NCI-H2227 (cell line): Measurements from ENCODE around the gene EYS.

Experiments used
- DNase-seq: peaks from one replicate; lab custom pipeline; 2025; ENCODE audit not compliant: unreplicated experiment; lab: John Stamatoyannopoulos, UW

The EYS gene

GRCh38 chr6:64987066-64987465, 720.0 kb downstream of the EYS start:
- no peak for DNase-seq

DNA sequence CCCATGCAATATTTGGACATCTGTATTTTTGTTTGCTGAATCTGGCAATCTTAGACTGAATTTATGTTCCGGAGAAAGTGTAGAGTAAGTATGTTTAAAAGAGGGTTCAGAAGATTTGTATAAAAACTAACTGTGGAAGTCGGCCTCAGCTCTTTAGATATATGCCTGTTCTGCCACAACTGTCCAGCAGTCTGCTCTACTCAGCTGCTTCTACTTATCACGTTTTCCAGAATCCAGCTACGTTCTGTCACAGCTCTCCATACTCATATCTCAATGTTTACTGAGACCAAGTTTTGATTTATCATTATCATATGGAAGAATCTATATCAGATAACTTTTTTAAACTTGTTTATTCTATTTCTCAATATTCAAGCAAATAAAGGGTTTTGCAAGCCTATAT, 721.3 kb downstream of the EYS start:
- no peak for DNase-seq

GRCh38 chr6:64984948-64985347, 722.1 kb downstream of the EYS start:
- DNase-seq = no peak

GRCh38 chr6:64983089-64983488, 723.9 kb downstream of the EYS start:
- DNase-seq = no peak

GRCh38 chr6:64973142-64973541, 733.9 kb downstream of the EYS start:
- no peak for DNase-seq

DNA sequence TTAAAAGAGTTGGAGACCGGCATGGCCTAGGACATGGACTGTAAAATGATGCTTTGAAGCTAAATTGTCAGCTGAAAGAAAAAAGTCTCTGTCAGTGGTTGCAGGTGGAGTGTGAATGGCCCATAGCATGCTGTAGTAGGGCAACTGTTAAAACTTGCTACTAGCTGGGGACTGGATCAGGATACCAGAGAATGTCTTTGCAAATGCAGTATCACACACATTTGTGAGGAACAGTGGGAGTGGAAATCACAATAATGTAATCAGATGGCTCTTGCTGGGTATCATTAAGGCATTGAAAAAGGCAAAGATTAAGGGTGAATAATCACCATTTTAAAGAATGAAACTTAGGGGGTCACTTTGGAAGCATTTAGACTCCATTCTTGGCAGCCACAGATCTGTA, 737.9 kb downstream of the EYS start:
- DNase-seq = no peak

GRCh38 chr6:64955435-64955848, 751.6 kb downstream of the EYS start:
- DNase-seq = no peak

GRCh38 chr6:64949257-64949656, 757.8 kb downstream of the EYS start:
- DNase-seq = no peak

DNA sequence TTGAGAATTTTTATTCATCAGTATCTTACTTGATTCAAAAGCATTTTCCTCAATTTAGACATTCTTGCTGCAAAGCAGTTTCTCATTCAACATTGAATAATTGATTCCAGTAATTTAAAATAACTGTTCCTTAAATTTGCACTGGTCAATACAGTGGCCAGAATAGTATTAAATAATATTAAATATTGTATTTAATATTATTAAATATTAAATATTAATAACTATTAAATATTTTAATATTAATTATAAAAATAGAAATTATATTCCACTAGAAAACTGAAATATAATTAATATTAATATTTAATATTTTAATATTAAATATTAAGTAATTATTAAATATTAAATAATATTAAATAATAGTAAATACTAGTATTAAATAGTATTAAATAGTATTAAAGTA, 758.8 kb downstream of the EYS start:
- no peak for DNase-seq

GRCh38 chr6:64945450-64945849, 761.6 kb downstream of the EYS start:
- no peak for DNase-seq

- no peak for DNase-seq
These were observed 774.5 kb downstream of the EYS start for GRCh38 chr6:64932486-64932885.

DNA sequence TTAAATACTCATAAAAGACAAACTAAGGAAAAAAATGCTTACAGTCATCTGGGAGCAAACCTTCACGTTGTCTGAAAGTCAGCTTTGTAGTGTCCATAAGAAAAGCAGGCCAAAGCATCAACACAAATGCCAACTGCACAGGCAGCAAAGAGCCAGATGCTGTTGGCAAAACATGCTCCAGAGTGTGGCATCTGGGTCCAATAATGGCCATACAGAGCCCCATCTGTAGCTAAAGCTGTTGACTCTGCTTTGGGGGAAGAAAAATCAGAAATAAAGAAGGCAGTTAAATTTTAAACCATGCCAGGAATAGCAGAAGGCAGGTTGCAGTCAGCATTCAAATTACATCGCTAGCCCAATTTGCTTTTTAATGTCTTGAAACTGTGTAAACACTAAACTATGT, 776.3 kb downstream of the EYS start:
- no peak for DNase-seq

- DNase-seq = no peak
These were observed 781.0 kb downstream of the EYS start for GRCh38 chr6:64926051-64926450.

DNA sequence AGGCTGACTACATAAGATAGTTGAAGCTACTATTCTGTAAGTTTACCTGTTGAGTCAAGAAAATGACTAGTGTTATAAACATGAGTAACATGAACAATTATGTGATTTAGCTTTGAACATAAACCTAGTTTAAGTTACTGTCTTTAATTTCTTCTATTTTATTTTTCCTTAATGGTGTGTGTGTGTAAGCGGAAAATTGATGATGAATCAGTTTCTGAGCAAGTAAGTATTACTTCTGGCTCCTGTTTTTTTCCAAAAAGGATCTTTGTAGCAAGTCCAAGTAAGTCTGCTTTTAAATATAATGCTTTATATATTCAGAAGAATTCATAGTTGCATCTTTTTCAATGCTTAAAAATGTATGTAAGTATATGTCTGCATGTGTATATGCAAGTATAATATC, 786.8 kb downstream of the EYS start:
- no peak for DNase-seq

DNA sequence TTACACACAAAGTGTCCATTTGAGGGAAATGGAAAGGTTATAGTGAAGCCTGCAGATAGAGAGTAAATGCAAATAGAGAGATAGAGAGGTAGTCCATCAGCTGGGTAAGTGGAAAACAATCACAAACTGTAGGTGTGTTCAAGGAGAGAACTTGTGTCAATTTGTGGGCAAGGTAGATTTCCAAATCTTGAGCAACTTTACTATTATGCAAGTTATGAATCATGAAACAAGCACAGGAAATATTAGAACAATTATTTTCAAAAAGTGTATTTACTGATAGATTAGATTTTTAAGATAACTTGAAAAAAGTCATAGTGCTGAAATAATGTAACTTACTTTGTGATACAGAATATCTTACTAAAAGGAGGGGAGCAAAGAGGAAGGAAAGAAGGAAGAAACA, 792.9 kb downstream of the EYS start:
- DNase-seq = no peak

- DNase-seq = no peak
These were observed 794.1 kb downstream of the EYS start for GRCh38 chr6:64912966-64913365.

DNA sequence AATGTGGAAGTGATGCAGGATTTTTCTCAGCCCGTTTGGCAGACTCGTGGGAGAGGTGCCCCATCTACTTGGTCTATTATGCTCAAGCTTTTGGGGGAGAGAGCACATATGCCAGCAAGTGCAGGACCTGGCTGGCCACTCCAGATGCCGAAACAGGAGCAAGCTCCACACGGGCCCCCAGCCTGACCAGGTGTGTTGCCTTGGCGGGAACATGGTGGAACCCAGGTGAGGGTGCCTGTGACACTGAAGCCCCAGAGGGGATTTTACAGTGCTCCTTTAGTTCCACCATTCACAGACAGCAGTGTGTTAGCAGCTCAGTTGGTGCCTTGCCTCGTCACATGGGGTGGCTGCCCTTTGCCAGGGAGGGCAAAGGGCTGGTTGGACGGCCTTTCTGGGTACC, 798.9 kb downstream of the EYS start:
- no peak for DNase-seq

- DNase-seq = no peak
These were observed 802.4 kb downstream of the EYS start for GRCh38 chr6:64904616-64905015.

DNA sequence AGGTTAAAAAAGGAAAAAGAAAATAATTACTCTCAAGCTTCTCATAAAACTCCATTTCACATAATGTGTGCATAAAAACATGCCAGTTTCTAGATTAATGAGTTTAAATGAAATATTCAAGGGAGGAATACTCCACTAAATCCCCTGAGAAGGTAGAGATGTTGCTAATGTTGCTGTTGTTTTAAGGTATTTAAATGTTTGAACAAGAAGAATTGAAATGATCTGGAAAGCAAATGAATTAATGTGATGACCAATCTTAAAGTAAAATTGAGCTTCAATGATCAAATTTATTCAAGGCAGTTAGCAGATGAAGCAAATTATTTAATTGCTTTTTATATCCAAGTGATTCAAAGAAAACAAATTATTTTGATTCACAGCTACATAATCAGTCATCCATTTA, 804.4 kb downstream of the EYS start:
- DNase-seq = no peak

GRCh38 chr6:64896939-64897338, 810.1 kb downstream of the EYS start:
- no peak for DNase-seq

DNA sequence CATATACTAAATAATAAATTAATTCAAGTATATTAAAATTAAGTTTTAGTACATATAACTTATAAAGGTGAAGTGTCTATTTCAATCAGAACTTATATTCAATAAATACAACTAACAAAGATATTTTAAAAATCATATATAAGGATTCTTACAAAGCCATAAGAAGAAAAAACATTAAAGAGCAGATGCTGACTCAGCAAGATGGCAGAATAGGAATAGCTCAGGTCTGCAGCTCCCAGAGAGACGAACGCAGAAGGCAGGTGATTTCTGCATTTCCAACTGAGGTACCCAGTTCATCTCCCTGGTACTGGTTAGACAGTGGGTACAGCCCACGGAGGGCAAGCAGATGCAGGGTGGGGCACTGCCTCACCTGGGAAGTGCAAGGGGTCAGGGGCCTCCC, 811.1 kb downstream of the EYS start:
- no peak for DNase-seq

DNA sequence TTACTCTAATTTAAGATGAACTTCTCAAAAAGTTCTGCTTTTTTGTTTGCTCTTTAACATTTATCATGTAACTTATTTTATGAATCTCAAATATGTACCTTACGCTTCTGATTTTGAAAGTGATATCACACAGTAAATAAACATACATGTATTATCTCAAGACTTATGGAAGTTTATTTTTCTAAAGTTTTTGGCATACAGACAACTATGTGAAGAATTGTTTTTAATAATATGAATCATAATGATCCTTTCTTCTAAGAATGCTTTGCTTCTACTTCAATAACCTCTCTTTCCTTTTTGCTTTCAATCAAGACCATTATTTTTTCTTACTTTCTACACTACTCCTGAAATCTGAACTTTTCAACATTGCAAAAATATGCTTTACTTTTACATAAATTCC, 816.4 kb downstream of the EYS start:
- DNase-seq = no peak

DNA sequence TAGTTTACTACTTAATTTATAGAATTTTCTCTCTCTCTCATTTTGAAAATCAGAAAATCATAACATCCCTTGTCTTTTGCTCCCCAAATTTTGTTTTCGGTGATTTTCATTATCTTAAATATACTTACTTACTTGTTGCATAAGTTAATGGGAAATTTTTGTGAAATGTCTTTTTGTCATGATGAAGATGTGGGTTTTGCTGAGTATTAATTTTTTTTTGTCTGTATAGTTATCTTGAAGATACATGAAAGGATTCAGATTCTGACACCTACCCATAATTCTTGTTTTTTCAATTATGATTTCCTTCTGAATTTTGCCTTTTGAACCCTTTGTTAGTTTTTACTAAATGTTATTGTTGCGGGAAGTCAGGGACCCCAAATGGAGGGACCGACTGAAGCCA, 817.9 kb downstream of the EYS start:
- DNase-seq = no peak

DNA sequence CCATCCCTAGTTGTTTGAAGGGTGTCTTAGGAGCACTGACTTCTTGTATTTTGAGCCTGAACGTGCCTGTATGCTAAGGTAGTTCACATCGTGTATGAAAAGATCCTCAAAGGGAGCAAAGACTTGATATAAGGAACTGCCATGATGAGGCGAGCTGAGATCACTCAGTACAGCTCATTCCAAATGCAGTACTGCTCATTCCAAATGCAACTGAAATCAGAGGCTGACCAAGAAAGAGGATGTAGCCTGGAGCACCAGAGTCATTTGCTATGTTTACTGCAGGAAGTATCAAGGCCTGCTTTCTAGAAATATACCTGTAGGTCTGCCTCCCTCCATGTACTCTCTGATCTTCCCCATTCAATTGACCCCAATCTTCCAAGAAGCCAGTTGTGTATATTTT, 832.2 kb downstream of the EYS start:
- no peak for DNase-seq
